ENCODE measurements around the gene P2RY14.

DNA sequence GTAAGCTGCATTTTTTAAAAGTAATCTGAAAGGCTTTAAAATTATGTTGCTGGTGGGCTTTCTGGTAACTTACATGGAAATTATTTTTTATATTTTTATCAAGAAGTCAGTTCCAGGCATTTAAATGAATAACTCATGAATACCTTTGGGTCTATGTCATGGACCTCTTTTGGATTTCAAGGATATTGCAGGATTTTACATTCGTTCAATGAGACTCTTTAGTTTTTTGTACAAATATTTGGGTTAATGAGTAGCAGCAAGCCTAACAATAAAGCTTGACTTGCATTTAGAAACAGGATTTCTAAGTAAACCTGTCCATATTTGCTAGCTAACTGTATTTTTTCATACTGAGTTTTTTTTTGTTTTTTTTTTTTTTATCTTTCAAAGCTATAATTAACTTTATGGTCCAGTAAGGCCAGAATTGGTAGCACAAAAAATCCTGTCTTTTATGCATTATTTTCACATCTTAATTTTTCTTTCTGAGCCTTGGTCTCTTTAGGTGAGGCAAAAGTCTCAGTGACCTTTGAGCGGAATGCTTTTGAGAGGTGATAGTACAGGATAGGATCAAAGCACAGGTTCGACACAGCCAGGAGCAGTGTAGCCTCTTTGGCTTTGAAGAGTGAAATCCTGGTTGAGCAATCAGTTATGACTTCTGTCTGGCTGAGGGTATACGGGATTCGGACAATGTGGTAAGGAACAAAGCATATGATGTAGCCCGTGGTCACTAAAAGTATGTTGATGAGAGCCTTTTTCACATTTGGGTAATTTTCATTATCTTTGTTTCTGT lies 80.2 kb downstream of the P2RY14 start:
- TF ChIP-seq, protein P1, sequence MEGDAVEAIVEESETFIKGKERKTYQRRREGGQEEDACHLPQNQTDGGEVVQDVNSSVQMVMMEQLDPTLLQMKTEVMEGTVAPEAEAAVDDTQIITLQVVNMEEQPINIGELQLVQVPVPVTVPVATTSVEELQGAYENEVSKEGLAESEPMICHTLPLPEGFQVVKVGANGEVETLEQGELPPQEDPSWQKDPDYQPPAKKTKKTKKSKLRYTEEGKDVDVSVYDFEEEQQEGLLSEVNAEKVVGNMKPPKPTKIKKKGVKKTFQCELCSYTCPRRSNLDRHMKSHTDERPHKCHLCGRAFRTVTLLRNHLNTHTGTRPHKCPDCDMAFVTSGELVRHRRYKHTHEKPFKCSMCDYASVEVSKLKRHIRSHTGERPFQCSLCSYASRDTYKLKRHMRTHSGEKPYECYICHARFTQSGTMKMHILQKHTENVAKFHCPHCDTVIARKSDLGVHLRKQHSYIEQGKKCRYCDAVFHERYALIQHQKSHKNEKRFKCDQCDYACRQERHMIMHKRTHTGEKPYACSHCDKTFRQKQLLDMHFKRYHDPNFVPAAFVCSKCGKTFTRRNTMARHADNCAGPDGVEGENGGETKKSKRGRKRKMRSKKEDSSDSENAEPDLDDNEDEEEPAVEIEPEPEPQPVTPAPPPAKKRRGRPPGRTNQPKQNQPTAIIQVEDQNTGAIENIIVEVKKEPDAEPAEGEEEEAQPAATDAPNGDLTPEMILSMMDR (IDR thresholded peaks at IDR 0.05; ENCODE audit: low read depth, low read length), result no peak
- TF ChIP-seq EZH2phosphoT487 (IDR thresholded peaks at IDR 0.05; ENCODE audit: low read depth), result no peak
